Measurements from ENCODE around the gene STOML1.
A peak's percentile ranks its signal among the peaks of the same experiment; 100 is the strongest.

The STOML1 gene

GRCh38 chr15:73997986-73998385 lies 5.9 kb upstream of the STOML1 start:
- Histone ChIP-seq H3K27ac (no peak overlapping the region), H3K4me3 (peak overlapping the region; percentile 93)
- no peak for TF ChIP-seq CTCF (IDR thresholded peaks at IDR 0.05)
- DNase-seq (ENCODE audit: low spot score), result no peak

GRCh38 chr15:73996939-73997338 lies 4.8 kb upstream of the STOML1 start:
- peak overlapping the region; percentile 15 to 54 for H3K27ac ChIP-seq
- TF ChIP-seq CTCF (IDR thresholded peaks at IDR 0.05), result no peak
- DNase-seq (ENCODE audit: low spot score), result no peak
- peak overlapping the region; percentile 93 for H3K4me3 ChIP-seq

- peak overlapping the region in 1 of 2 donors; percentile 97 for H3K27ac ChIP-seq
- peak overlapping the region; percentile 93 for H3K4me3 ChIP-seq
- no peak for TF ChIP-seq CTCF (IDR thresholded peaks at IDR 0.05)
- DNase-seq (ENCODE audit: low spot score), result no peak
These were observed 4.2 kb upstream of the STOML1 start for GRCh38 chr15:73996267-73996666.

GRCh38 chr15:73994912-73995622 lies 3.0 kb upstream of the STOML1 start:
- TF ChIP-seq CTCF (IDR thresholded peaks at IDR 0.05), result no peak
- Histone ChIP-seq H3K4me3 (peak overlapping the region; percentile 93), H3K27ac (peak overlapping the region; percentile 87 to 97)
- DNase-seq (ENCODE audit: low spot score), result no peak

- TF ChIP-seq CTCF (IDR thresholded peaks at IDR 0.05), result no peak
- peak; percentile 98 for DNase-seq (ENCODE audit: low spot score)
- Histone ChIP-seq H3K27ac (peak within 1 kb of the TSS; percentile 87 to 97), H3K4me3 (peak within 1 kb of the TSS; percentile 93)
These were observed 2.4 kb upstream of the STOML1 start, which contains the start of gene PML for GRCh38 chr15:73994413-73994883. Gene PML (plus strand): TSS chr15:73994716. CDS start chr15:73994813, 97 bp downstream.

- H3K27ac ChIP-seq, result peak overlapping the region in 1 of 2 donors; percentile 97
- DNase-seq (ENCODE audit: low spot score), result no peak
- peak overlapping the region; percentile 94 for H3K4me3 ChIP-seq
- TF ChIP-seq CTCF (IDR thresholded peaks at IDR 0.05), result no peak
These were observed 1.3 kb upstream of the STOML1 start for GRCh38 chr15:73993211-73993994.
